H1 (cell line): ENCODE measurements around the gene DUSP23. TPM values are rescaled to one million over a fixed set of nuclear protein-coding genes. Genes with fewer than 3 reads are reported as not detected.

Source experiments
- CTCF ChIA-PET: fragments of 300-600 bp; sonication (Branson Sonifier 250); formaldehyde crosslinking; loops from one replicate; lab custom pipeline; 2021; ENCODE audit not compliant: partially characterized antibody; lab: Charles Lee
- POLR2A ChIA-PET: fragments of 300-600 bp; sonication (Branson Sonifier 250); formaldehyde crosslinking; loops from one replicate; lab custom pipeline; 2021; ENCODE audit warnings: inconsistent platforms; ENCODE audit not compliant: partially characterized antibody; lab: Charles Lee
- DNase-seq, 2 experiments: peaks; one replicate each; pipeline versions ENCODE4 v3.0.0 to v3.0.0-alpha.2; 2010 to 2022; ENCODE audit warnings: low spot score in 2 of 2, low read depth in 1 of 2, mixed read lengths in 1 of 2
- FAIRE-seq: peaks from 2 replicates; lab custom pipeline; 2011; peaks lifted over from hg19 to GRCh38; lab: Jason Lieb, UNC
- H2AFZ ChIP-seq: 2 replicates; pipeline ENCODE4 v1.8.1; 2012; ENCODE audit warnings: low read length, inconsistent platforms
- H2AK5ac ChIP-seq: 2 replicates; pipeline ENCODE4 v1.6.1; 2013; ENCODE audit warnings: low read depth, low read length
- H2BK120ac ChIP-seq: replicated peaks from 2 replicates; pipeline ENCODE3; 2013; ENCODE audit warnings: low read depth, low read length, inconsistent platforms
- H2BK12ac ChIP-seq: 2 replicates; pipeline ENCODE4 v1.6.1; 2013; ENCODE audit warnings: low read depth, low read length
- H2BK15ac ChIP-seq: 2 replicates; pipeline ENCODE4 v1.6.1; 2013; ENCODE audit warnings: low read length
- H2BK20ac ChIP-seq: 2 replicates; pipeline ENCODE4 v1.6.1; 2013; ENCODE audit warnings: low read length
- H2BK5ac ChIP-seq: 2 replicates; pipeline ENCODE4 v1.6.1; 2013; ENCODE audit warnings: low read depth, low read length
- H3K14ac ChIP-seq: 2 replicates; pipeline ENCODE4 v1.6.1; 2013; ENCODE audit warnings: inconsistent platforms; ENCODE audit not compliant: insufficient read length
- H3K18ac ChIP-seq: 2 replicates; pipeline ENCODE4 v1.6.1; 2013; ENCODE audit warnings: low read length; ENCODE audit errors: extremely low read depth
- H3K23ac ChIP-seq: 2 replicates; pipeline ENCODE4 v1.6.1; 2013; ENCODE audit warnings: inconsistent platforms; ENCODE audit not compliant: insufficient read length
- H3K23me2 ChIP-seq: 2 replicates; pipeline ENCODE4 v1.6.1; 2013; ENCODE audit warnings: low read depth, low read length
- H3K27ac ChIP-seq: 2 replicates; pipeline ENCODE4 v1.6.1; 2011; ENCODE audit warnings: low read depth, low read length, inconsistent platforms
- H3K27me3 ChIP-seq, 4 experiments: replicated peaks in 1 of 4; 1 replicate in 1 of 4; 2 replicates in 3 of 4; pipeline versions ENCODE4 v1.6.1 to v1.8.1; 2011 to 2013; ENCODE audit warnings: low read length in 3 of 4, mild to moderate bottlenecking in 3 of 4, inconsistent platforms in 2 of 4, mixed read lengths in 2 of 4, moderate library complexity in 1 of 4; ENCODE audit not compliant: control insufficient read depth in 3 of 4, insufficient read depth in 3 of 4; ENCODE audit errors: extremely low read depth in 1 of 4
- H3K36me3 ChIP-seq, 4 experiments: 2 replicates each; pipeline versions ENCODE4 v1.6.1 to v1.8.1; 2011 to 2013; ENCODE audit warnings: mild to moderate bottlenecking in 4 of 4, low read length in 3 of 4, moderate library complexity in 2 of 4, control low read depth in 1 of 4, inconsistent platforms in 1 of 4; ENCODE audit not compliant: insufficient read depth in 4 of 4, control insufficient read depth in 2 of 4
- H3K4ac ChIP-seq: replicated peaks from 2 replicates; pipeline ENCODE3; 2013; ENCODE audit warnings: low read length, low read depth, mixed read lengths, inconsistent platforms; ENCODE audit not compliant: insufficient read length
- H3K4me1 ChIP-seq, 4 experiments: replicated peaks in 1 of 4; 1 replicate in 1 of 4; 2 replicates in 3 of 4; pipeline versions ENCODE4 v1.6.1 to v1.8.1; 2011 to 2013; ENCODE audit warnings: low read length in 3 of 4, inconsistent platforms in 2 of 4, mixed read lengths in 1 of 4; ENCODE audit not compliant: insufficient read depth in 4 of 4, control insufficient read depth in 3 of 4
- H3K4me2 ChIP-seq, 2 experiments: 2 replicates each; pipeline versions ENCODE4 v1.6.1 to v1.8.1; 2011 to 2013; ENCODE audit warnings: low read depth in 2 of 2, low read length in 2 of 2, control low read depth in 1 of 2, inconsistent platforms in 1 of 2, mild to moderate bottlenecking in 1 of 2; ENCODE audit not compliant: insufficient read depth in 1 of 2
- H3K4me3 ChIP-seq, 4 experiments: fragments of 200-600, 300-600 bp in 1 of 4; sonication (generic), shearing (Covaris generic), sonication (Bioruptor Twin) in 1 of 4; 2 replicates each; pipeline versions ENCODE4 v1.5.1 to v1.8.1; 2011 to 2016; ENCODE audit warnings: low read length in 4 of 4, low read depth in 3 of 4, control low read depth in 2 of 4, inconsistent platforms in 2 of 4, mild to moderate bottlenecking in 2 of 4, mixed read lengths in 1 of 4, moderate library complexity in 1 of 4; ENCODE audit not compliant: insufficient read depth in 2 of 4; ENCODE audit errors: extremely low read depth in 1 of 4
- H3K56ac ChIP-seq: replicated peaks from 2 replicates; pipeline ENCODE3; 2013; ENCODE audit warnings: low read depth, mild to moderate bottlenecking, mixed read lengths, low read length, inconsistent platforms; ENCODE audit not compliant: insufficient read length
- H3K79me1 ChIP-seq: 2 replicates; pipeline ENCODE4 v1.6.1; 2013; ENCODE audit warnings: low read depth, low read length, control low read depth
- H3K79me2 ChIP-seq, 2 experiments: 2 replicates each; pipeline versions ENCODE4 v1.6.1 to v1.8.1; 2012 to 2013; ENCODE audit warnings: low read length in 2 of 2, mild to moderate bottlenecking in 2 of 2, inconsistent platforms in 1 of 2; ENCODE audit not compliant: insufficient read depth in 2 of 2, control insufficient read depth in 1 of 2
- H3K9ac ChIP-seq, 4 experiments: replicated peaks in 1 of 4; 1 replicate in 1 of 4; 2 replicates in 3 of 4; pipeline versions ENCODE4 v1.6.1 to v1.8.1; 2011 to 2013; ENCODE audit warnings: low read depth in 3 of 4, low read length in 3 of 4, control low read depth in 2 of 4, mild to moderate bottlenecking in 2 of 4, moderate library complexity in 2 of 4, inconsistent platforms in 1 of 4; ENCODE audit errors: extremely low read depth in 1 of 4
- H3K9me3 ChIP-seq, 2 experiments: 2 replicates each; pipeline versions ENCODE4 v1.6.1 to v1.8.1; 2012 to 2013; ENCODE audit warnings: mild to moderate bottlenecking in 2 of 2, moderate library complexity in 2 of 2, control low read depth in 1 of 2, inconsistent platforms in 1 of 2, low read depth in 1 of 2, low read length in 1 of 2, mixed read lengths in 1 of 2; ENCODE audit not compliant: insufficient read depth in 2 of 2
- H4K20me1 ChIP-seq, 2 experiments: replicated peaks in 1 of 2; 2 replicates each; pipeline versions ENCODE3 to v1.8.1; 2011 to 2013; ENCODE audit warnings: inconsistent platforms in 2 of 2, low read length in 2 of 2, mild to moderate bottlenecking in 1 of 2; ENCODE audit not compliant: insufficient read depth in 2 of 2, control insufficient read depth in 1 of 2
- H4K5ac ChIP-seq: 2 replicates; pipeline ENCODE4 v1.6.1; 2013; ENCODE audit warnings: low read length, low read depth, mixed read lengths, inconsistent platforms; ENCODE audit not compliant: insufficient read length
- H4K8ac ChIP-seq: 2 replicates; pipeline ENCODE4 v1.8.0; 2013; ENCODE audit warnings: mild to moderate bottlenecking, moderate library complexity, low read length, inconsistent platforms; ENCODE audit not compliant: insufficient read depth; ENCODE audit errors: extremely low read depth
- H4K91ac ChIP-seq: replicated peaks from 2 replicates; pipeline ENCODE3; 2013; ENCODE audit warnings: low read length, mixed read lengths, inconsistent platforms; ENCODE audit not compliant: insufficient read length
- BRCA1 ChIP-seq: IDR thresholded peaks from 2 replicates; pipeline ENCODE4 v1.6.1; 2012; ENCODE audit warnings: low read depth, low read length, improper control_type of control experiment
- CBX5 ChIP-seq: fragments of 300-800, 300-1000 bp; sonication (generic); IDR thresholded peaks from 2 replicates; pipeline ENCODE4 v1.7.1; 2016; ENCODE audit warnings: antibody characterized with exemption, low read length, low read depth
- CTBP2 ChIP-seq: IDR thresholded peaks from 2 replicates; pipeline ENCODE4 v1.7.0; 2011; ENCODE audit warnings: borderline replicate concordance, mild to moderate bottlenecking, moderate library complexity, mixed read lengths, low read length; ENCODE audit not compliant: insufficient read depth, insufficient read length
- EGR1 ChIP-seq: IDR thresholded peaks from 2 replicates; pipeline ENCODE4 v1.6.1; 2011; ENCODE audit warnings: low read depth, low read length, borderline replicate concordance
- EP300 ChIP-seq, 2 experiments: IDR thresholded peaks; 1 replicate in 1 of 2; 2 replicates in 1 of 2; pipeline ENCODE4 v1.6.1; 2011 to 2012; ENCODE audit warnings: low read depth in 2 of 2, low read length in 2 of 2, mild to moderate bottlenecking in 2 of 2, borderline replicate concordance in 1 of 2, inconsistent platforms in 1 of 2, moderate library complexity in 1 of 2
- FOSL1 ChIP-seq: IDR thresholded peaks from 2 replicates; pipeline ENCODE4 v1.6.1; 2011; ENCODE audit warnings: mild to moderate bottlenecking, low read depth, low read length, moderate library complexity; ENCODE audit not compliant: insufficient read depth
- JUN ChIP-seq: IDR thresholded peaks from 2 replicates; pipeline ENCODE4 v1.6.1; 2011; ENCODE audit warnings: low read depth, mild to moderate bottlenecking, improper control_type of control experiment, low read length
- JUND ChIP-seq: IDR thresholded peaks from 2 replicates; pipeline ENCODE4 v1.6.1; 2011; ENCODE audit warnings: mild to moderate bottlenecking, improper control_type of control experiment, low read length
- KDM5A ChIP-seq: fragments of 200-600 bp; IDR thresholded peaks from 2 replicates; pipeline ENCODE4 v1.7.1; 2012; ENCODE audit warnings: mild to moderate bottlenecking, low read length, inconsistent platforms, mixed read lengths
- NANOG ChIP-seq: IDR thresholded peaks from 2 replicates; pipeline ENCODE4 v1.6.1; 2011; ENCODE audit warnings: low read length, low read depth, mild to moderate bottlenecking, inconsistent platforms; ENCODE audit not compliant: insufficient read depth, poor library complexity, severe bottlenecking
- RFX5 ChIP-seq: IDR thresholded peaks from 2 replicates; pipeline ENCODE4 v1.6.1; 2011; ENCODE audit warnings: low read depth, low read length, improper control_type of control experiment, borderline replicate concordance
- SAP30 ChIP-seq: fragments of 300-600 bp; sonication (generic); IDR thresholded peaks from 2 replicates; pipeline ENCODE4 v1.7.1; 2012; ENCODE audit warnings: low read length, moderate library complexity, mild to moderate bottlenecking, inconsistent platforms; ENCODE audit not compliant: insufficient read depth, insufficient replicate concordance
- SIX5 ChIP-seq: IDR thresholded peaks from 2 replicates; pipeline ENCODE4 v1.6.1; 2011; ENCODE audit warnings: mild to moderate bottlenecking, low read depth, low read length
- WGBS, 2 experiments: shearing (Covaris generic) in 1 of 2; methylation state at CpG; one replicate each; pipeline versions ENCODE4 v1.1.6 to v1.1.7; 2013 to 2015; ENCODE audit warnings: low lambda C conversion rate in 2 of 2, mixed read lengths in 2 of 2, inconsistent platforms in 1 of 2, low coverage in 1 of 2, missing lambda C conversion rate in 1 of 2; ENCODE audit not compliant: insufficient replicate concordance in 2 of 2, insufficient coverage in 1 of 2, insufficient read length in 1 of 2; ENCODE audit errors: extremely low coverage in 1 of 2, missing lambda C conversion rate in 1 of 2; 5-methylcytosine and 5-hydroxymethylcytosine counted together
- polyA plus RNA-seq, 7 experiments: library from polyadenylated mRNA; depleted of rRNA in 3 of 7; stranded (reverse) in 5 of 7; unstranded in 2 of 7; fragments of >200 nt in 5 of 7; fragments of 200-250 nt in 2 of 7; gene quantifications; 1 replicate in 5 of 7; 2 replicates in 1 of 7; 4 replicates in 1 of 7; pipeline versions ENCODE4 v1.2.1 to v1.2.3, GENCODE V29; 2011 to 2013; ENCODE audit warnings: missing spikeins in 2 of 7, mixed read lengths in 2 of 7
- total RNA-seq: library from RNA; stranded (reverse); fragmentation: NEBNext Ultra II Directional; extraction: Animal tissue kit (Norgen Biotek cat#: 25700); gene quantifications from 2 replicates; pipeline ENCODE4 v1.2.1, GENCODE V29; 2021

DUSP23 gene
- total and polyA plus RNA-seq, 2 of the 8 experiments (the other 6 are each of a cell fraction or from before 2014, with no cell fraction given), result 45.8 to 80.1 TPM

- no peak overlapping the region for H3K23ac ChIP-seq
- H4K20me1 ChIP-seq, result no peaks in the 10 kb centered on the region
- no peak overlapping the region for H3K14ac ChIP-seq
- FAIRE-seq (no peak), DNase-seq (no peak)
- H3K18ac ChIP-seq, result no peak overlapping the region
- H3K79me1 ChIP-seq, result no peaks in the 10 kb centered on the region
- H3K23me2 ChIP-seq, result no peaks in the 10 kb centered on the region
- H3K36me3 ChIP-seq, result no peaks in the 10 kb centered on the region
- H2BK12ac ChIP-seq, result no peak overlapping the region
- CTCF ChIA-PET, result no interaction called here
- POLR2A ChIA-PET, result no interaction called here
- no peak overlapping the region for H2BK15ac ChIP-seq
- no peak overlapping the region for H4K8ac ChIP-seq
- no peak overlapping the region for H3K9ac ChIP-seq
- 80% methylated on average over 2 of the region's 2 CpGs; no CpG with 5 or more reads in 1 of the 2 experiments for WGBS, 2 experiments
- no peaks in the 10 kb centered on the region for H3K4me1 ChIP-seq
- no peaks in the 10 kb centered on the region; a peak in 1 of 7 replicates for H3K27me3 ChIP-seq
- H3K4me3 ChIP-seq, result no peak overlapping the region
- H3K27ac ChIP-seq, result no peak overlapping the region
- no peak overlapping the region for H3K4me2 ChIP-seq
- H2BK5ac ChIP-seq, result no peak overlapping the region
- no peak overlapping the region for H4K91ac ChIP-seq
- H3K79me2 ChIP-seq, result no peaks in the 10 kb centered on the region
- TF ChIP-seq CTBP2 (no peak), NANOG (no peak), JUND (no peak), BRCA1 (no peak), SIX5 (no peak), FOSL1 (no peak), JUN (no peak), CBX5 (no peak), RFX5 (no peak), EP300 (IDR thresholded peaks at IDR 0.05; ENCODE audit: borderline replicate concordance in 1 of 2, low read depth in 2 of 2, low read length in 2 of 2) (no peak), EGR1 (no peak), SAP30 (no peak), KDM5A (no peak)
- no peak overlapping the region for H2BK20ac ChIP-seq
- no peak overlapping the region for H2BK120ac ChIP-seq
- no peak overlapping the region for H2AK5ac ChIP-seq
- H4K5ac ChIP-seq, result no peak overlapping the region
- H3K9me3 ChIP-seq, result no peaks in the 10 kb centered on the region
- H3K56ac ChIP-seq, result no peak overlapping the region
- no peak overlapping the region for H2AFZ ChIP-seq
- H3K4ac ChIP-seq, result no peak overlapping the region
These were observed 9.5 kb upstream of the DUSP23 start for GRCh38 chr1:159771127-159771895.
